ENCODE measurements around the gene MYO7B.

The MYO7B gene

GRCh38 chr2:127681976-127682857 is 146.7 kb downstream of the MYO7B start:
- DNase-seq (ENCODE audit: low read depth) = no peak

GRCh38 chr2:127683056-127683455 is 147.6 kb downstream of the MYO7B start:
- no peak for DNase-seq (ENCODE audit: low read depth)

GRCh38 chr2:127683757-127684156 is 148.3 kb downstream of the MYO7B start:
- DNase-seq (ENCODE audit: low read depth) = no peak

GRCh38 chr2:127685410-127686080 is 150.1 kb downstream of the MYO7B start:
- no peak for DNase-seq (ENCODE audit: low read depth)
